GM10847 (cell line): Measurements from ENCODE around the gene RNU7-1.
A peak's percentile ranks its signal among the peaks of the same experiment; 100 is the strongest.

Source experiments
- POLR2A ChIP-seq: IDR thresholded peaks from 2 replicates; pipeline ENCODE4 v1.6.1; 2011; ENCODE audit not compliant: insufficient read length; ENCODE audit errors: extremely low read depth

Gene RNU7-1

DNA sequence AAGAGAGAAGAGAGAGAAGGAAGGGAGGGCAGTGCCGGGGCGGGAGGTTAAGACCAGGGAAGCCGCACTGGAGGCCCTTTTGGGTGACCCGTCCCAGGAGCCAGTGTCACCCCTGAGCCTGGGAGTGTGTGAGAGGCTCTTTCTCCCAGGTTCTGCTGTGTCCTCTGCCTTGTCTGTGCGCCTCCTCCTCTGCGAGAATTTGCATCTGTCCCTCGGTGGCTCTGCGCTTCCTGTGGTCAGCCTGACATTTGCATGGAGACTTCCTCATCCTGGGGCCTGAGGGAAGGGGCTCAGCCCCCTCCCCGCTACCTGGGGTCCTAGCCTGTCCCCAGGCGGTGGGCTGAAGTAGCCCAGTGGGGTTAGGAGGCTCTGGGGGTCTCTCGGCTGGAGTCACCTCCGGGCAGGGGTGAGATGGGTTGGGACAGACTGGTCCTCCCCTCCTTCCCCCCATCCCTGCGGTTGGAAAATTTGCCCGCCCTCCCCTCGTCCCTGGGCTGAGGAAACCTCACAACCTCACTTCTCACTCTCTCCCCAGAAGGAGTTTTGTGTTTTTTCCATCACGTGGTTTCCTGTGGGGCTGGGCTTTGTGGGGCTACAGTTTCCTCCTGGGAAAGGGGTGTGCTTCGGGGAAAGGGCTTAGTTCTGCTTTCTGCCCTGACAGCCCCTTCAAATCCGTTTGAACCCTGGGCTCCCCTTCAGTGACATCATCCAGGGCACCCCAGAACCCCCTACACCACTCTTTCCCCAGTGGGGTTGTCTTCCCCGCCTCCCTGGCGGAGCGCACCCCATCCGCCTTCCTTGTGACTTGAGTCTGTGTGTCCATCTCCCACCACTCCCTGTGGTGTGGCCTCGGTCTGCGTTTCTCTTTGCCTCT lies 10.1 kb downstream of the RNU7-1 start:
- peak; percentile 99 for TF ChIP-seq POLR2A

DNA sequence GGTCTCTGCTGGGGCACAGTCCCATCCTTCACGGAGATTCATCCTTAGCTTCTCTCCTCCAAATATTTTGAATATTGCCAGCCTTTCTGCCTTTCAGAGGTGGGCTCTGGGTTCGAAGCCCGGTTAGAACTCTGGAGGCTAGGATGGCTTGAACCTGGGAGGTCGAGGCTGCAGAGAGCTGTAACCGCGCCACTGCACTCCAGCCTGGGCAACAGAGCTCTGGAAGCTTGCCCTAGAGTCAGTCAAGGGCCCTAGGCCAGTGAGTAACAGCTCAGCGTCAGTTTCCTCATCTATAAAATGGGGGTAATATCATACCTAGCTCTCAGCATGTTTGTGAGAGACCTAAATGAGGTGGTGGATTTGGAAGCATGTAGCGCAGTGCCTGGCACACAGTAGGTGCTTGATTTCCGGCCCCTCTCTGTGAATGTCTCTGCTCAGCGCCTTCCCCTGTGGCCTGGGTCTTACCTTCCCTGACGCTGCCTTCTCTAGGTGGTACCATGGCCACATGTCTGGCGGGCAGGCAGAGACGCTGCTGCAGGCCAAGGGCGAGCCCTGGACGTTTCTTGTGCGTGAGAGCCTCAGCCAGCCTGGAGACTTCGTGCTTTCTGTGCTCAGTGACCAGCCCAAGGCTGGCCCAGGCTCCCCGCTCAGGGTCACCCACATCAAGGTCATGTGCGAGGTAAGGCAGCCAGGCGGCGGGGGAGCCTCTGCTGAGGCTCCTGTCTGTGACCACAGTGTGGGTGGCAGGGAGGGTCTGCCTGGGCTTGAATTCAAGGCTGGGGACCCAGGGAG lies 10.9 kb downstream of the RNU7-1 start:
- TF ChIP-seq POLR2A: no peak

DNA sequence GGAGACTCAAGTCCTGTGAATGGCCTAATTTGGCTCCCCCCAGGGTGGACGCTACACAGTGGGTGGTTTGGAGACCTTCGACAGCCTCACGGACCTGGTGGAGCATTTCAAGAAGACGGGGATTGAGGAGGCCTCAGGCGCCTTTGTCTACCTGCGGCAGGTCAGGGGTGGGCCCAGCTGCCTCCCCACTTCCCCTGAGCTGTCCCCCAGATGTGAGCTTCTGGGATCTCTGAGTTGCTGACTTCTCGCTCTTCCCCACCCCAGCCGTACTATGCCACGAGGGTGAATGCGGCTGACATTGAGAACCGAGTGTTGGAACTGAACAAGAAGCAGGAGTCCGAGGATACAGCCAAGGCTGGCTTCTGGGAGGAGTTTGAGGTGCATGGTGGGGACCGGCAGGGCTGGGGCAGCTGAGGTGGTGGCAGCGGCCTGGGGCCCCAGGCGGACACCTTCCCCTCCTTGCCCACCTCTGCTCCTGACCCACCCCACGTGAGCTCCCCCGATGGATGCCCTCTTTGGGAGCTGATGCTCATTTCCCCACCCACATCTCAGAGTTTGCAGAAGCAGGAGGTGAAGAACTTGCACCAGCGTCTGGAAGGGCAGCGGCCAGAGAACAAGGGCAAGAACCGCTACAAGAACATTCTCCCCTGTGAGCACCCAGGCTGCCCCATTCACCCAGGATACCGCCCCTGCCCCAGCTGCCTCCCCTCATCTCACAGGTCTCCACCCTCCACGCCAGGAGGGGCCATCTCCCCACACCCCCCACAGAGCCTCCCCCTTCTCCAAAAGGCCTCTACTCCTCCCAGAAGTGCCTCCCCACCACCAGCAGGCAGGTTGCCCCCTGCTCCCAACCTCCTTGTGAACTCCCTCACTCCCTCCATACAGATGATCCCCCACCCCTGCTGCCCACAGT lies 11.7 kb downstream of the RNU7-1 start:
- TF ChIP-seq POLR2A: no peak

DNA sequence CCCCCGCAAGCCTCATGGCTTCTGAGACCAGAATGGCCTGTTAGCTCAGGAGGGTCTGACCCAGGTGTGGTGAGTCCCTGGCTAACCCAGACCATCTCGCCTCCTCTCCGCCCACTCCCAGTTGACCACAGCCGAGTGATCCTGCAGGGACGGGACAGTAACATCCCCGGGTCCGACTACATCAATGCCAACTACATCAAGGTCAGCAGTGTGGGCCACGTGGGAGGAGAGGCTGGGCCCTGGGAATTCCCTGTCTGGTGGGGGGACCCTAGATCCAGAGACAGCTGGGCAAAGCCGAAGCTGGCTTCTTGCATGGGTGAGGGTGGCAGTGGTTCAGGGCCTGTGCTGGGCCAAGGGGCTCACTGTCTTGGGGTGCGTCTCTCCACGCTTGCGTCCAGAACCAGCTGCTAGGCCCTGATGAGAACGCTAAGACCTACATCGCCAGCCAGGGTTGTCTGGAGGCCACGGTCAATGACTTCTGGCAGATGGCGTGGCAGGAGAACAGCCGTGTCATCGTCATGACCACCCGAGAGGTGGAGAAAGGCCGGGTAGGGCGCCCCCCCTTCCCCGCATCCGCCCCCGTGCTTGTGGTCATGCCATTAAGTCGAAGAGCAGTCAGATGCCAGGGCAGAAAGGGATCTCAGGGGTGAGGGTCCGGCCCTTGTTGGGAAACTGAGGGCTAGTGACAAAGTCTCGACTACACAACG lies 12.6 kb downstream of the RNU7-1 start:
- TF ChIP-seq POLR2A: peak; percentile 20

DNA sequence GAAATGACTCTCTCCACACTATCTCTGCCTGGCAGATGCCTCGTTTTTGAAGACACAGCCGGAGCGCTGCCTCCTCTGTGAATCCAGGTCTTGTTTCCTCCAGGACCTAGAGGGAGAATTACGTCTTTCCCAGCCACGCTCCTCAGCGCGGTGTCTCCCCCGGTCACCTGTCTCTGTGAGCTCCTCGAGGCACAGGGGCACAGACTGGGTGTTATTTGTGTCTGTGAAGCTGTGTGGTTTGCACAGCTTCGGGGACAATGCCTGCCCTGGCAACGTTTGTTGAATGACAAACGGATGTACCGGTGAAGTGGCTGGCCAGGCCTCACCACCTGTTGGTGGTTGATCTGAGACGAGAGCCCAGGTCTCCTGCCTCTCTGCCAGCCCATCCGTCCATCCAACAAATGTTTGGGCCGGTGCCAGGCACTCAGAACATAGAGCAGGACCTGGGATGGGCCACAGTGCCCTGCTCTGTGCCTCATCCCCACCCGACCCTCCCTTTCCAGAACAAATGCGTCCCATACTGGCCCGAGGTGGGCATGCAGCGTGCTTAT lies 13.6 kb downstream of the RNU7-1 start:
- TF ChIP-seq POLR2A: no peak

DNA sequence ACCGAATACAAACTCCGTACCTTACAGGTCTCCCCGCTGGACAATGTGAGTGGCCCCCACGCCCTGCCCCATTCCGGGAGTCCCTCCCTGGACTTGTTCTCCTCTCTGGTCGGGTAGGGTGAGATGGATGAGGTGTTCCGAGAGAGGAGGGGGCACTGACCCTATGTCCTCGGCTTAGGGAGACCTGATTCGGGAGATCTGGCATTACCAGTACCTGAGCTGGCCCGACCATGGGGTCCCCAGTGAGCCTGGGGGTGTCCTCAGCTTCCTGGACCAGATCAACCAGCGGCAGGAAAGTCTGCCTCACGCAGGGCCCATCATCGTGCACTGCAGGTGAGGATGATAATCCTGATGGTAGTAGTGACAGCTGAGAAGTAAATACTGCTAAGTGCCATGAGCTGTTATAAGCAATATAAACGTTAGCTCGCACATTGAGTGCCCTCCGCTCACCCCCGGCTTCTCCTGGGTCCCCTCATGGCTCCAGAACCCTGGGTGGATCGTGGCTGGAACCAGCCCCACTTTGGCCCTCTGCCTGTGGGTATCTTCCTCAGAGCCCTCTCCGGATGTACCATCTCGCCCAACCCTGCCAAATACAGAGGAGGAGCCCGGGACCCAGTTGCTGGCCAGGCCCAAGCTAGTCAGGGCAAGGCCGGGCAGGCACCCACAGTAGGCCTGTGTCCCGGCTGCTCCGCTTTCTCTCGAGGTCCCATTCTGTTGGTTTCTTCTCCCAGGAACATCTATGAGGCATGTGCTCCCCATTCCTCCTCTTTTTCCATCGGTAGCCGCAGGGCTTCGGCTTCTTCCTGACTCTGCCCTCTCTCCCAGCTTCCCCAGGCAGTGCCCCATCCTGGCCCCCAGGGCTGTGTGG lies 14.4 kb downstream of the RNU7-1 start:
- peak; percentile 2 for TF ChIP-seq POLR2A

DNA sequence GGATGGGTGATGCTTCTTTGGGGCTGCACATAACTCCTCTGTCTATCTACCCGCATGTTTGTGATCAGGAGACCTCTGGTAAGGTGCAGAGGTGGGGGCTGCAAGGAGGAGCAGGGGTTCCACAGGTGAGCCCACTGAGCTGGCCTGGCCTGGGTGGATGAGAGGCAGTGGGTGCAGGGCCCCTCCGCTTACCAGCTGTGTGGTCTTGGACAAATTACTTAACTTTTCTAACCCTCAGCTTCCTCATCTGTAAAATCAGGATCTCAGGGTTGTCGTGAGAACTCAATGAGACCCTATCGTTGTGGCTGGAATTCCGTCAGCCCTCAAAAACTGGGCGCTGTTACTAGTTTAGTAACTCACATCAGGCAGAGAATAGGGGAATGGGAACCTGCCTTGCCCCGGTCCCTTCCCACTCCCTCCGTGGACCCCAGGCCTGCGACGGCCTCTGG lies 15.0 kb downstream of the RNU7-1 start:
- TF ChIP-seq POLR2A: no peak

DNA sequence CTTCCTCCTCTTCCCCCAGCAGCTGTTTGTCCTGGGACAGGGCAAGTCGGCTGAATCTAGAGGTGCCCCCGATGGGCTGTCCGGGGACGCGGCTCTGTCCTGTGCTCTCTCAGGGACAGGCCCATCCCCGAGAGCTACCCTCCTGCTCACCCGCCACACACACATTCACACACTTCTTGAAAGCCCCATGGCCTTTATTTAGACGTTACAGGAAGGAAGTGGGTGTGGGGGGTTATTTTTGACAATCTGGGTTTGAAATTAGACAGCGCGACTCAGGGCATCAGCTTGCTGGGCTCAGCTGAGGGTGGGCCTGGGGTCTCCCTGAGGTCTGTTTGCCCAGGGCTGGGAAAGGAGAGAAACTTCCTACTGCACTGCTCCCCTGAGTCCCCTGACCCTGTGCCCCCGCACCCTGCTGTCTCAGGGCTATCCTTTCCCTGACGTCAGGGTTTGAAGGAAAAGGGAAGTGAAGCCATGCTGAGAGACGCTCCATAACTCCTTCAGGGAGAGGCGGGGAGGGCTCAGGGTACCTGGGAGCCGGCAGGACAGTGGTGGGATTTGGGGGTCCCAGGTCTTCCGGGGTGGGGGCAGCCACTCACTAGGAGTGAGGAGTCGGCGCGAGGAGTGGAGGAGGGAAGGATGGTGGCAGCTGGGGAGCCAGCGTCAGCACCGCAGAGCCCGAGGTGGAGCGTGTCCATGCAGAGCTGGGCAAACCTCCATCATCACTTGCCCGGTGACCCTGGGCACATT lies 15.6 kb downstream of the RNU7-1 start:
- peak; percentile 70 for TF ChIP-seq POLR2A

DNA sequence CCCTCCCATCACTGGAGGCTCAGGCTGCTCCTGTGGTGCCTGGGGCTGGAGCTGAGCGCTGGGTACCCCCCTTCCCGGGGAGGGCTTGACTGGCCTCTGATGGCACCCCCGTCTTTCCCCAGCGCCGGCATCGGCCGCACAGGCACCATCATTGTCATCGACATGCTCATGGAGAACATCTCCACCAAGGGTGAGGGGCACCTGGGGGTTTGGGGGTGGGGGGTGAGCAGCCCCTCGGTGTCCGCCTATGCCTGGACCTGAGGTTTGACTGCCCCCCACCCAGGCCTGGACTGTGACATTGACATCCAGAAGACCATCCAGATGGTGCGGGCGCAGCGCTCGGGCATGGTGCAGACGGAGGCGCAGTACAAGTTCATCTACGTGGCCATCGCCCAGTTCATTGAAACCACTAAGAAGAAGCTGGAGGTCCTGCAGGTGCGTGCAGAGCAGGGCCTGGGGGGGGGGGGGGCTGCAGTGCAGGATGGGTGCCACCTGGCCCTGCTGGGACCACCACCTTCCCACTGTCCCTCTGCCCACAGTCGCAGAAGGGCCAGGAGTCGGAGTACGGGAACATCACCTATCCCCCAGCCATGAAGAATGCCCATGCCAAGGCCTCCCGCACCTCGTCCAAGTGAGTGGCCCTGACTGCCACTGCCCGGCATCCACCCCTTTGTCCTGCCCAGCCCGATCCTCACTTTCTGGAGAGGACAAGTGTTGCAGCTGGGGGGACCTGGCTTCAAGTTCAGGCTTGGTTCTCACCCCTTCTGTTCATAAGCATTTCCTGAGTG lies 16.4 kb downstream of the RNU7-1 start:
- TF ChIP-seq POLR2A: no peak

DNA sequence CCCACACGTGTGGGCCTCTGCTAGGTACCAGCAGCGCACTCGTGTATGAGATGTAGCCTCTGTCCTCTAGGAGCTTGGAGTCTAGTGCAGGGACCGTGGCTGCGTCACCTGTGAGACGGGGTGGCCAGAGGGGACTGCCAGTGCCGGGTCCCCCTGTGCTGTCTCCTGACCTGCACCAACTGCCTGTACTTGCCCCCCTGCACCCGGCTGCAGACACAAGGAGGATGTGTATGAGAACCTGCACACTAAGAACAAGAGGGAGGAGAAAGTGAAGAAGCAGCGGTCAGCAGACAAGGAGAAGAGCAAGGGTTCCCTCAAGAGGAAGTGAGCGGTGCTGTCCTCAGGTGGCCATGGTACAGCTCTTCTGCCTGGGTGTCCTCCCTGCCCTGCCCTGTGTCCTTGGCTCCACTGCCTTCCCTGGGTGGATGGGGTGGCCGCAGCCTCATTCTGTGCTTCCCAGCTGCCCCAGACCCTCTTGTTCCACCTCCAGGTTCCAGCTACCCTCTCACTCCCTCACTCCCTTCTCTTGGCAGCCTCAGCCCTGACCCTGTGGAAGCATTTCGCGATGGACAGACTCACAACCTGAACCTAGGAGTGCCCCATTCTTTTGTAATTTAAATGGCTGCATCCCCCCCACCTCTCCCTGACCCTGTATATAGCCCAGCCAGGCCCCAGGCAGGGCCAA lies 17.1 kb downstream of the RNU7-1 start:
- TF ChIP-seq POLR2A: no peak

DNA sequence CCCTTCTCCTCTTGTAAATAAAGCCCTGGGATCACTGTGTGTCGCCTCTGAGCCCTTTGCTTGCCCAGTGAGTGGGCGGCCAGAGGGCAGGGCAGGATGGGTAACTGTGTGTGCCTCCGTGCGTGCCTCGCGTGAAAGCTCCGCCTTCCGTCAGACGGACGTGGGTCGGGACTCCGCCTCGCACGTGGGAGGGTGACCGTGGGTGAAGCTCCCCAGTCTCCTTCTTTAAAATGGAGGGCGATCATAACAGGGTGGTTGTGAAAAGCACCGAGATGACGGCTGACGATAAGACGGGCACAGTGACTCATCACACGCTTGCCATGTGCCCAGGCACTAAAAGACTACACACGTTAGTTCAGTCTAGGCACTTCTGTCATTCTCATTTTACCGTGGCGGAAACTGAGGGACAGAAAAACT lies 17.7 kb downstream of the RNU7-1 start:
- TF ChIP-seq POLR2A: no peak

DNA sequence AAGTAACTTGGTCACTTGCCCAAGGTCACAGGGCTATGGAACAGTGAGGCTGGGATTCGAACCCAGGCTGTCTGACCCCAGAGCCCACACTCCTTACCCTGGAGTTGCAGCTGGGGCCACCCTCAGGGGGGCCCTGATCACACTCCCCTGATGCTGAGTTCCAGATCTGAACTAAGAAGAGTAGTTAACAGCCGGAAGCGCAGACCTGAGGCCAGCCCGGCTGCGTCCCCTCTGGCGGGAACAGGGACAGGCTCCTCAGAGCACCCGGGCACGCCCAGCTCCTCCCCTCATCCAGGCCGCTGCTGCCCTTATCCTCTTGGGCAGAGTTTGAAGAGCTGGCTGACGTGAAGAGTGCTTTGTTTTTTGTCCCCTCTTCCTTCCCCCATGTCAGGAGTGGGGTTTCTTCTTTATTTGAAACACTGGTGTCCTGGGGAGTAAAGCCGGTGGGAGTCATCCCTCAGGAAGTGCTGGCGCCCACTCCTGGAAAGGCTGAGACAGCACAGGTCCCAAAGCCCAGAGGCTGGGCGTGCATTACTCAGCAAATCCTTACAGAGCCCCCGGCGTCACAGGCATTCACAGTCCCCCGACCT lies 18.2 kb downstream of the RNU7-1 start:
- peak; percentile 32 for TF ChIP-seq POLR2A
